ENCODE data around the gene PRAME.
"Not testable (repeated sequence)": the region's sequence is repeated elsewhere in the genome, so short reads cannot be mapped to it uniquely, and the experiment has no call there.

PRAME gene

DNA sequence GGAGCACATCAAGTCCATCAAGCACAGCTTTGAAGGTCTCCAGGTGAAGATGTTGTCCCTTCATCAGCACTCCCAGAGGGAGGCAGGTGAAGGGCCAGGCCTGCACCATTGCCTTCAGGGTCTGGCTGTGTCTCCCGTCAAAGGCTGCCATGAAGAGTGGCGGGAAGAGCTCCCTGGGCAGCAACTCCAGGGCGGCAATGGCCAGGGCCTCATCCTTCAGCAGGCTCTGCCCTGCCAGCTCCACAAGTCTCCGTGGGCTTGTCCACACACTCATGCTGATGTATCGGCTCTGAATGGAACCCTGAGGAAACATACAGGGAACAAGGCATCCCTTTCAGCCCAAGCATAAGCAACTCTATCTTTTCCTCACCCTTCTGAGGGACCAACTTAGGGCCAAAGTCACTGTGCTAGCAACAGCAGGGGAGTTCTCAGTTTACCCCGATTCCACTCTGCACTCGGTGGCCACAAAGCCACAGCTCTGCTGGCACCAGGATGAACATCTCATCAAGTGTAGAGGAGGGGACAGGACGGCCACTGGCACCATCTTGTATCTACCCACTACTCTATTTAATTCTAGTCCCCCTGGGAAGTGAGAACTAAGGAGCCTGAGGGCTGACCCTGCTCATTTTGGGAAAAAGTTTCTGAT lies 8.2 kb downstream of the PRAME start:
- TF ChIP-seq GATA1 (IDR thresholded peaks at IDR 0.05; ENCODE audit: low read depth, low read length) (no peak), POLR2A (IDR thresholded peaks at IDR 0.05; ENCODE audit: low read length) (no peak)
- DNase-seq = no peak

DNA sequence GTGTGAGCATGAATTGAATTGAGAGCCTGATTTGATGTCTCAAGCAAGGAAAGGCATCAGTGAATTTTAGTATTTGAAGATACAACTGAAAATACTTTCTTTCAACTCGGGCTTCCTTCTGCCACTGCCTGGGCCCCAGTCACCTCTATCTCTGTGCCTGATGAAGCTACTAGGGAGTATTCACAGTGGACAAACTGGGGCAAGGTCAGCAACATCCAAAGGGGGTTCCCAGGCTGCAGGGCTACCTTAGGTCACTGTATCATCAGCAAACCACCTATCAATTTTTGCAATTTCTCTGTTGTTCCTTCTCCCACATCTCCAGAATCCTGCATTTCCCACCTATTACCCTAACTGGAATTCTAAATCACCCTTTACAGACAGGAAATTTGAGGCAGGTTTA lies 10.2 kb downstream of the PRAME start:
- TF ChIP-seq GATA1 (IDR thresholded peaks at IDR 0.05; ENCODE audit: low read depth, low read length) (no peak), POLR2A (IDR thresholded peaks at IDR 0.05; ENCODE audit: low read length) (no peak)
- no peak for DNase-seq

- no peak for TF ChIP-seq POLR2A (IDR thresholded peaks at IDR 0.05; ENCODE audit: low read length)
- TF ChIP-seq GATA1 (IDR thresholded peaks at IDR 0.05; ENCODE audit: low read depth, low read length) = no peak
- DNase-seq = no peak
Observed at GRCh38 chr22:22548317-22548716, 10.7 kb downstream of the PRAME start.

- TF ChIP-seq POLR2A (IDR thresholded peaks at IDR 0.05; ENCODE audit: low read length) = no peak
- no peak for TF ChIP-seq GATA1 (IDR thresholded peaks at IDR 0.05; ENCODE audit: low read depth, low read length)
- DNase-seq = no peak
Observed at GRCh38 chr22:22547692-22548300, 11.3 kb downstream of the PRAME start.

- no peak for DNase-seq
- TF ChIP-seq POLR2A (IDR thresholded peaks at IDR 0.05; ENCODE audit: low read length) (no peak), GATA1 (IDR thresholded peaks at IDR 0.05; ENCODE audit: low read depth, low read length) (no peak)
Observed at GRCh38 chr22:22547226-22547625, 11.8 kb downstream of the PRAME start.

DNA sequence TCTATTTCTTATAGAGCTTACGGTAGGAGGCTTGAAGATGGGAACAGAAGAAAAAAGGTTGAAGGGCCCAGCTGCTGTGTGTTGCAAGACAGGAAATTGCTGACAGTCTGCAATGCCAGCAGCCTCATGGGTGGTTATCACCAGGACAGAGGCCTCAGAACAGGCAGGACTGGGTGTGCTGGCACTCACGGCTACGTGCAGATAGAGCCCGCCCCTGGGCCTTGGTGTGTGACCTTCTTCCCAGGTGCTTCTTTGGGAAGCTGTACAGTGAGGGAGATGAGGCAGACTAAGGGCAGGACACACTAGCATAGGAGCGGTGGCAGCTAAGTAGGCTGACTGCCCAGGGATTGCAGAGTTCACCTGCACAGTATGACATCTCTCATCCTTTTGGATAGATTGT lies 12.6 kb downstream of the PRAME start:
- no peak for DNase-seq
- no peak for TF ChIP-seq POLR2A (IDR thresholded peaks at IDR 0.05; ENCODE audit: low read length)
- no peak for TF ChIP-seq GATA1 (IDR thresholded peaks at IDR 0.05; ENCODE audit: low read depth, low read length)

DNA sequence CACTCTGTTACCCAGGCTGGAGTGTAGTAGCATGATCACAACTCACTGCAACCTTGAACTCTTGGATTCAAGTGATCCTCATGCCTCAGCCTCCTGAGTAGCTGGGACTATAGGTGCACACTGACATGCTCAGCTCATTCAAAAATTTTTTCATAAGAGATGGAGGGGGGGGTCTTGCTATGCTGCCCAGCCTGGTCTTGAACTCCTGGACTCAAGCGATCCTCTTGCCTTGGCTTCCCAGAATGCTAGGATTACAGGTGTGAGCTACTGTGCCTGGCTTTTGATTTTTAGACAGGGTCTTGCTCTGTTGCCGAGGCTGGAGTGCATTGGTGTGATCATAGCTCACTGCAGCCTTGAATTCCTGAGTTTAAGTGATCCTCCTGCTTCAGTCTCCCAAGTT lies 14.0 kb downstream of the PRAME start:
- DNase-seq = no peak
- TF ChIP-seq GATA1 (IDR thresholded peaks at IDR 0.05; ENCODE audit: low read depth, low read length) (no peak), POLR2A (IDR thresholded peaks at IDR 0.05; ENCODE audit: low read length) (no peak)

- TF ChIP-seq GATA1 (IDR thresholded peaks at IDR 0.05; ENCODE audit: low read depth, low read length) = no peak
- TF ChIP-seq POLR2A (IDR thresholded peaks at IDR 0.05; ENCODE audit: low read length) = no peak
- DNase-seq = no peak
Observed at GRCh38 chr22:22538226-22538989, 20.7 kb downstream of the PRAME start.

DNA sequence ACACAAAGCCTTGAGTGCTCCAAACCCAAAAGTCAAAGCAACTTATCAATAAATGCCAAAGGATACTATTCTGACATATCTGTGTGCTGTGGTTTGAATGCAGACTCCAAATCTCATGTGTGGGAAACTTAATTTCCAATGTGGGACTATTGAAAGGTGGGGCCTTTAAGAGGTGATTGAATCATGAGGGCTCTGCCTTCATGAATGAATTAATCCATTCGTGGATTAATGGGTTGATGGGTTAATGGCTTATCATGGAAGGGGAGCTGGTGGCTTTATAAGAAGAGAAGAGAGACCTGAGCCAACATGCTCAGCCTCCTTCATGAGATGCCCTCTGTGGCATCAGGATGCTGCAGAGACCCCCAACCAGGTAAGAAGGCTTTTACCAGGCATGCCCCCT lies 22.1 kb downstream of the PRAME start:
- no peak for TF ChIP-seq POLR2A (IDR thresholded peaks at IDR 0.05; ENCODE audit: low read length)
- no peak for TF ChIP-seq GATA1 (IDR thresholded peaks at IDR 0.05; ENCODE audit: low read depth, low read length)
- DNase-seq = no peak

DNA sequence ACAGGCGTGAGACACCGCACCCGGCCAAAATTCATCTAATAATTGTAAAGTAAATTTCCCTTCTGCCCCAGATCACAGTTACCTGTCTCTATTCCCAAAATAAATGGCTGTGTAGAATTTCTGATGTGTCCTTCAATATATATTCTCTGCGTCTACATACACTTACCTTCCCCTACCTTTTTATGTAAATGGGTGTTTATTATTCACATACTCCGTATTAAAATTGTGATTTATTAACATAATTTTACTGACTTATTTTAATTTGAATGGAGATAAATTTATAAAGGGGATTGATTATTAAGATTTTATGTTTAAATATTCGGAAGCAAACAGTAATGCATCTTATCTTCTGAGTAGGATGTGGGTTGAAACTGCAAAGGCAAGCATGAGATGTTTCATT lies 22.6 kb downstream of the PRAME start:
- TF ChIP-seq GATA1 (IDR thresholded peaks at IDR 0.05; ENCODE audit: low read depth, low read length) (no peak), POLR2A (IDR thresholded peaks at IDR 0.05; ENCODE audit: low read length) (no peak)
- DNase-seq = no peak

DNA sequence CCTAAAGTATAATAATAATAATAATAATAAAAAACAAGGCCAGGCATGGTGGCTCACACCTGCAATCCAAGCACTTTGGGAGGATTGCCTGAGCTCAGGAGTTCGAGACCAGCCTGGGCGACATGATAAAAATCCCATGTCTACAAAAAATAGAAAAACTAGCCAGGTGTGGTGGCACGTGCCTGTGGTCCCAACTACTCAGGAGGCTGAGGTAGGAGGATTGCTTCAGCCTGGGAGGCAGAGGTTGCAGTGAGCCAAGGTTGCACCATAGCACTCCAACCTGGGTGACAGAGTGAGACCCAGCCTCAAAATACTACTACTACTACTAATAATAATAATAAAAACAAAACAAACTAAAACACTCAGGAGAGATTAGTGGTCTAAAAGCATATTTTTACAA lies 23.4 kb downstream of the PRAME start:
- no peak for DNase-seq

DNA sequence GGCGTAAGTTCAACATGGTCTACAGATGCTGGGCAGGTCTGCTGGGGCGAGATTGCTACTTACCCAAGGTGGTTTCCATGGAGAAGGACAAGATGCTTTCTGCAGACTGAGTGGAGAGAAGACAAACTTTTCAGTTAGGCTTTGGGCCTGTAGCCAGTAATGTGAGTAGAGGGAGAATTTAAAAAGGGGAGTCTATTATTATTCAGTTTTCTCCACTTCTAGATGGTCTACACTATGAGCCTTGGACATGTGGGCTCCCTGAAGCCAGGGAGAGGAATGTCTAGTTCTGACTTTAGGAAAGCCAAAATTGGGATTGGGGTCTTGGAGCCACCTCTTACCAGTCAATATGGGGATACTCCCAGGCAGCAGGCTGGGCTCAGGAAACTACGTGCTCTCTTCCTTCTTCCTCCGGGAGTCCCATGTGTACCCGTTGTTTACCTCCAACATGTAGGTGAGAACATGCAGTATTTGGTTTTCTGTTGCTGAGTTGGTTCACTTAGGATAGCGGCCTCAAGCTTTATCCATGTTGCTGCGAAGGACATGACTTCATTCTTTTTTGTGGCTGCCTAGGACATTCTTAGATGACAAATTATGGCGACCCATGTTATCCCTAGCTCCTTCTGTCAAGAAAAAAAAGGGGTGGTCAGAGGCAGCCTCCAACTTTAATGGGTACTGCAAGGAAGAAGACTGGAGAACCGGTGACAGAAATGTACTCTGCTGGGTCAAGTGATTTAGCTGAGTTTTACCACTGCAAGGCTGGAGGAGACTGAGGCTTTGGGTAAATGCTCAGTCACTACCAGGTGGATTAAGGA lies 24.3 kb downstream of the PRAME start:
- no peak for DNase-seq
- TF ChIP-seq POLR2A (IDR thresholded peaks at IDR 0.05; ENCODE audit: low read length) (no peak), GATA1 (IDR thresholded peaks at IDR 0.05; ENCODE audit: low read depth, low read length) (no peak)

More for the DNA sequence above, 23.4 kb downstream of the PRAME start:
- TF ChIP-seq GATA1 (IDR thresholded peaks at IDR 0.05; ENCODE audit: low read depth, low read length) (no peak), POLR2A (IDR thresholded peaks at IDR 0.05; ENCODE audit: low read length) (no peak)

DNA sequence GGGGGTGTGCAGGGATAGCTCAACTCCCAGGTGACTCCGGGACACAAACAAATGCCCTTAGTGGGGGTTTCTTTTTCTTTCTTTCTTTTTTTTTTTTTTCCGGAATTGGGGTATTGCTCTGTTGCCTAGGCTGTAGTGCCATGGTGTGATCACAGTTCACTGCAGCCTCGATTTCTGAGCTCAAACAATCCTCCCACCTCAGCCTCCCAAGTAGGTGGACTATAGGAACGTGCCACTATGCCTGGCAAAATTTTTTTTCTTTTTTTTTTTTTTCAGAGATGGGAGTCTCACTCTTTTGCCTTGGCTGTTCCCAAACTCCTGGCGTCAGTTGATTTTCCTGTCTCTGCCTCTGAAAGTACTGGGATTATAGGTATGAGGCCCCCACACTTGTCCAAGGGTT lies 25.2 kb downstream of the PRAME start:
- TF ChIP-seq POLR2A (IDR thresholded peaks at IDR 0.05; ENCODE audit: low read length) (no peak), GATA1 (IDR thresholded peaks at IDR 0.05; ENCODE audit: low read depth, low read length) (no peak)
- no peak for DNase-seq

DNA sequence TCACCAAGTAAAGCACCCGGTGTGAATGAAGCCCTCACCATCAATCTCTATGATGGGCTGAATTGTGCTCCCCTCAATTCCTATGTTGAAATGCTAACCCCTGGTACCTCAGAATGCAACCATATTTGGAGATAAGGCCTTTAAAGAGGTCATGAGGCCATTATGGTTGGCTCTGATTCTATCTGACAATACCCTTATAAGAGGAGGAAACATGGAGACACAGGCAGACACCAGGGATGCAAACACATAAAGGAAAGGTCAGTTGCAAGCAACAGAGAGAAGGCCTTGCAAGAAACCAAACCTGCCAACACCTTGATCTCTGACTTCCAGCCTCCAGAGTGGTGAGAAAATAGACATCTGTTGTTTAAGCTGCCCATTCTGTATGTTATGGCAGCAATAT lies 25.6 kb downstream of the PRAME start:
- DNase-seq = no peak
- no peak for TF ChIP-seq GATA1 (IDR thresholded peaks at IDR 0.05; ENCODE audit: low read depth, low read length)
- TF ChIP-seq POLR2A (IDR thresholded peaks at IDR 0.05; ENCODE audit: low read length) = no peak

DNA sequence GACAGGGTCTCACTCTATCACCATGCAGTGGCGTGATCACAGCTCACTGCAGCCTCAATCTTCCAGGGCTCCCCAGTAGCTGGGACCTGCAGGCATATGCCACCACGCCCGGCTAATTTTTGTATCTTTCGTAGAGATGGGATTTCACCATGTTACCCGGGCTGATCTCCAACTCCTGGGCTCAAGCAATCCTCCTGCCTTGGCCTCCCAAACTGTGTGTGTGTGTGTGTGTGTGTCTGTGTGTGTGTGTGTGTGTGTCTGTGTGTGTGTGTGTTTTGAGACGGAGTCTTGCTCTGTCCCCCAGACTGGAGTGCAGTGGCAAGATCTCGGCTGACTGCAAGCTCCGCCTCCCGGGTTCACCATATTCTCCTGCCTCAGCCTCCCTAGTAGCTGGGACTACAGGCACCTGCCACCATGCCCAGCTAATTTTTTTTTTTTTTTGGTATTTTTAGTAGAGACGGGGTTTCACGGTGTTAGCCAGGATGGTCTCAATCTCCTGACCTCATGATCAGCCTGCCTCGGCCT lies 26.5 kb downstream of the PRAME start:
- DNase-seq = not testable (repeated sequence)

Measured in erythroblast (primary cell).